Effector CD8-positive, alpha-beta T cell (primary cell): Measurements from ENCODE around the gene TMIGD1.

ENCODE experiments used
- DNase-seq: peaks from one replicate; lab custom pipeline; 2025; lab: John Stamatoyannopoulos, UW

TMIGD1 gene

DNA sequence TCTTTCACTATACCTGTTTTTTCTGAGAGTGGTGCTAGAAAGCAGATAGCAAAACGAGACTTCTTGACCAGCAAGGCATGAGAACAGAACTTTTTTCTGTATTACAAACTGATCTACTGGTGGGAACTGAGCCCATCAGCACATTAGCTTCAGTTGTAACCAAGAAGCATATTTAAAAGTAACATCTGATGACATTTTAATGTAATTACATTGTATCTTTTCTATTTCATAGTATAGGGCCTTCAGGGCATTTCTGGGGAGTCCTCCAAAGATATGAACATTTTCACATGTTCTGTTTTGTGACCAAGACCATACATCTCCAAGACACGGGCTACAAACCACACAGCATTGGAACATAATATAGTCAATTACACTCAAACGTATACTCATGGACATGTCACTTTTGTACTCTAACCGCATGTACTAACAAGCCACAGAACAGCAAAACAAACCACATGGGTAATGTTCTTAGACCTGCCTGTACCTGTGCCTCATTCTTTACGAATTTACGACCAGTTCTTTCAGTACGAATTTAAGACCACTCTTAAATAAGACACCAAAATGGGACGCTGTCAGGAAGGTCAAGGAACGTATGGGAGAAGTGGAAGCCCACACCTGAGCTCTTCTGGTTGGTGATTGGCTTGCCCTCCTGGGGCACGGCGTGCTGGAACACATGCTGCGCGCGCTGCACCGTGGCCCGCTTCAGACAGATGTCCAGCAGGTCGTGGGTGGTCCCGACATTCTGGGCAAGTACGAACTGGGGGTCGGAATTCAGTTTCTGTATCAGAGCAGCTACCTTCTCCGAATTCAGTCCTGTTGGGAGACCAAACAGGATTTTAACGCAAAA is 42.9 kb downstream of the TMIGD1 start:
- DNase-seq, result no peak

DNA sequence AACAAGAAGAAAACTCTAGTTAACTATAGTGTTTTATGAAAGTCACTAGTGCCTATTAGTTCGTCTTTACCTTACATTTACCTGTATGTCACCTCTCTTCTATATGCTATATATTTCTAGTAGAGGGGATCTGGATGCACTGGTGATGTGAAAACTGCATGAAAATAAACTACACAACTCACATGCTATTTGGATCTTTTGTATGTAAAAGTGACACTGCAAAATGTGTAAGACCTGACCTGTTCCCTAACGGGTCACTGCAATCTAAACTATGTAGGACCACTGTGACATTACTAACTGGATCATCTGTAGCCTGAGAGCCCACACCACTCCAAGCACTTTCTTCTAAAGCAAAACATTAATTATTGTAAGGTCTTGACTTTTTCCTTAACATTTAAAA is 43.8 kb downstream of the TMIGD1 start:
- no peak for DNase-seq

DNA sequence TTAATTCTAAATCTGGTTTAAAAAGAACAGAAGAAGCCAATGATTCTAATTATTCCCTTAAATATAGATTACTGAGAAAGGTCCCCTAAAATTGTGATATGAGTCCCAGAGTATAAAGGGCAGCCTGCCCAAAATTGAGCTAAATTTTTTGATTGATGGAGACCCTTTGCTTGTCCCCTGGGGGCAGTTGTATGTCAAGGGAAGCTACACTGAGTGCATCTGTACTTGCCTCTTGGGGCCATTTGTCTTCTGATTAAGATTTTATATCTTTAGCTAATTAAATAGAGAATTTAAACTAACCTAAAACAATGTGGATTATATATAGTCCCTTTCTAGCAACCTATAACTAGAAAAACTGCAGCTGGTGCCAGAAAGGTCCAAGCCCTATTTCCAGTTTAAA is 54.7 kb downstream of the TMIGD1 start:
- DNase-seq, result no peak

DNA sequence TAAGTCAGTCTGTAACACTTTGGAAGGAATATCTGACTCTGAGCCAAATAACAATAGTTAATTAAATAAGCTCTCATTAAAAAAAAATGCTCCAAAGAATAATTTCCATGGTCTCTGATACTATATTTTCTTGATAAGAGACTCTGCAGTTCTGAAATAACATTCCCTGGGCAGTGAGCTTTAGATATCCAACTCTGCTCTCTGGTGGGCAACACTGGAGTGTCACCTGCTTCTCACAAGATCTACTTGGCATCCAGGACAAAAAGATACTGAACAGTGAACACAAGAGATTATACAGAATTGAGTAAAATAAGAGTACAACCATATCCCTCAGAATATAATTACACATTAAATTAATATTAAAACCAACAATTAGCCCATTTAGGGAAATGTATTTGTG is 55.8 kb downstream of the TMIGD1 start:
- DNase-seq, result no peak

DNA sequence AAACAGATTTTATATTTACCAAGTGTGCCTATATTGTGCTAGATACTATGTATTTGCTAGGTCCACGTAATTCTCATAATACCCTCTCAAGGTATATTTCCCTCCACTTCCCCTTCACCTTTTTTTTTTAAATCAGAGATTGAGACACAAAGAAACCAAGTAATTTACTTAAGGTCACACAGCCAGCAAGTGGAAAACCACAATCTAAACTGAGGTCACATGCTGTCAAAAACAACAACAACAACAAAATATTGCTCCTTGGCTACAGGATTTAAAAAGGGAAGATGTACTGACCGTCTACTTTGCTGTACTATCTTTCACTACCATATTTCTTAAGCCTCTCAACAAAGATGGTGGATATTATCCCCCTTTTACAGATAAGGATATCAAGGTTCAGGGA is 57.9 kb downstream of the TMIGD1 start:
- no peak for DNase-seq

DNA sequence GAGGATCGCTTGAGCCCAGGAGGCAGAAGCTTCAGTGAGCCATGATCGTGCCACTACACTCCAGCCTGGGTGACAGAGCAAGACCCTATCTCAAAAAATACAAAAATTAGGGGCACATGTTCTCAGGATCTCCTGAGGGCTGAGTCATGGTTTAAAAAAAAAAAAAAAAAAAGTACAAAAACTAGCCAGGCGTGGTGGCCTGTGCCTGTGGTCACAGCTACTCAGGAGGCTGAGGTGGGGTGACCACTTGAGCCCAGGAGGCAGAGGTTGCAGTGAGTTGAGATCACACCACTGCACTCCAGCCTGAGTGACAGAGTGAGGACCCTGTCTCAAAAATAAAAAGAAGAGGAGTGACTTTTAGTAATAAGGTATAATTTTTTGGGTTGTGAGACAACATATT is 59.0 kb downstream of the TMIGD1 start:
- no peak for DNase-seq

DNA sequence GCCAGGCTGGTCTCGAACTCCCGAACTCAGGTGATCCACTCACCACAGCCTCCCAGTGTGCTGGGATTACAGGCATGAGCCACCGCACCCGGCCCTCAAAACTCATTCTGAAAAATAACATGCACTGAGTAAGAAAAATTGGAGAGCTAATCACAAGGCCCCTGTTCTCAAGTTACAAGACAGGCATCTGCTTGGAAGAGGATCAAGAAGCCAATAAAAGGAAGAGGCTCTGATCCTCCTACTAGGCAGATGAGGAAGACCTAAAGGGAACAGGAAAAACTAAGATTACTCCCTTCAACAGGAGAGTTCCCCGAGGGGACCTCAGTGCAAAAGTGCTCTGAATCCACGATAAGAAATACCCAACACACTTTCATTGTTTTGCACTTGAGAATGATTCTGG is 60.5 kb downstream of the TMIGD1 start:
- DNase-seq, result no peak

DNA sequence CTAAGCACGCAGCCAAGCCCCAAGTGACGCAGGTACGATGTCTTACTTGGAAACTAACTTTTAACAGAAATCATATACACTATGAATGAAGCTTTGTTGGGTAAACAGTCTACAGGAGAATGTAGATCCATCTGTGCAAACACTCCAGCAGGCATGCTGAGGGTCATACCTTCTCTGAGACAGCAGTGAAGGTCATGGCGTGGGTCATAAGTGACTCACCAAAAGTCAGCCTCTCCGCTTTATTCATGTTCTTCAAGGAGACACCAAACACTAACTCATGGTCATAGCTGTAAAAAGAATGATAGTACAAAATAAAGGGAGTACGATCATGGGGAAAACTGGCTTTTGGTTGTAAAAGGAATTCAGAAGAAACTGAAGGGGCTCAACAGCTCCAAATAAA is 62.8 kb downstream of the TMIGD1 start:
- DNase-seq, result no peak

DNA sequence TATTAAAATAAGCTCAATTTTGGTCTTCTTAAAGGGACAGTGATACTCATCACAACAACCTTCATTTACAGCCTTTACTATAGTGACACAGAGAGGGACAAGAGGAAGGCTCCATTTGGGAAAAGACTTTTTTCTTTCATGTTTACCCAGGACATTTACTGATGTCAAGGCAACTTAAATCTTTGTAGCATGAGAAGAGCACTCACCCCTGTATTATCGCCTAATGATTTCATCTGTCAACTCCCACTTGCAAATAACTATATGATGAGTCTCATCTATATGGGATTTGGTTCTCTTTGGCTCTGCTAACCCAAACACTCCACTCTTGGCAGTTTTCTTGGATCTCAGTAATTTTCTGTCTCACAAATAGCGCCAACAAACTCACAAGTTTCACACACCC is 66.2 kb downstream of the TMIGD1 start:
- no peak for DNase-seq
